GM21723 (cell line): ENCODE measurements around the gene SPRYD3.
"Not testable (repeated sequence)": the region's sequence is repeated elsewhere in the genome, so short reads cannot be mapped to it uniquely, and the experiment has no call there.

ENCODE experiments used
- ATAC-seq: cut with Tn5 transposase; IDR thresholded peaks from one replicate; pipeline ENCODE4 v1.9.1; 2021; ENCODE audit warnings: mild to moderate bottlenecking, moderate library complexity; ENCODE audit not compliant: unreplicated experiment

The SPRYD3 gene

DNA sequence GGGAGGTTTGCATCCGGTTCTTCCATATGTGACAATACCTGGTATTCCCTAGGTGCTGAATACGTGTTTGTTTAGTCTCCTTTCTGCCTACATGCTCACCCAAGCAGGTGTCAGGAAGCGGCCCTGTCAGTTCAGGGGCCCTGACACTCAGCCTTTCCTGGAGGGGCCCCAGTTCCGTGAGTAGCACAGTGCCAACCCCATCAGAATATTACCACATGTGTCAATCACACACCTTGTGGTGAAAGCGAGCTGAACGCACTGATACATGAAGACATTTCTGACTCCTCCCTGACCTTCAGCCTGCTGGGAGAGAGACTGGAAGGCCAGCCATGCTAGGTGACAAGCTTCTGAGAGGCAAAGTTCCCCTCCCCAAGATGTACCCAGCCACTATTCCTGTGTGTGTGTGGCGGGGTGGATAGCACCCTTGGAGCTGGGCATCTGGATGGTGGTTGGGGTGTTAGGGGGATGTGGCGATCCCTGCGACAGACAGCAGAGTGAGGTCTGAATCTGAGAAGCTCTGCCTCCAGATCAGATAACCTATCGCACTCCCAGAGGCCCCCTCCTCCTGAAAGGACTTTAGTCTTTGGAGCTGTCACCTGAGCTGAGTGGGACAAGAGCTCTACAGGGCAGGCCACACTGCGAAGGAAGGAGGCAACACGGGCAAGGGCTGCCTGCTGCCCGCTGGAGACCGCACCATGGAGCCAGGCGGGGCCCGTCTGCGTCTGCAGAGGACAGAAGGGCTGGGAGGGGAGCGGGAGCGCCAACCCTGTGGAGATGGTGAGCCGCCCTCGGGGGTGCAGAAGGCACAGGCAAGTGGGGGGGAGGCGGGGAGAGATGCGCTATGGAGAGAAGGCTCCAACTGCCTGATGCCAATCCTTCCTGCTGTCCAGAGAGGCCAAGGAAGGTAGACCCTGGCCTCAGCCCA, 24.0 kb upstream of the SPRYD3 start, which contains the start of gene SOAT2:
Gene SOAT2 (plus strand): TSS at position 604 of the 925 bp plus-strand sequence. CDS start 92 bp downstream, at position 696.
- peak; percentile 44 for ATAC-seq

DNA sequence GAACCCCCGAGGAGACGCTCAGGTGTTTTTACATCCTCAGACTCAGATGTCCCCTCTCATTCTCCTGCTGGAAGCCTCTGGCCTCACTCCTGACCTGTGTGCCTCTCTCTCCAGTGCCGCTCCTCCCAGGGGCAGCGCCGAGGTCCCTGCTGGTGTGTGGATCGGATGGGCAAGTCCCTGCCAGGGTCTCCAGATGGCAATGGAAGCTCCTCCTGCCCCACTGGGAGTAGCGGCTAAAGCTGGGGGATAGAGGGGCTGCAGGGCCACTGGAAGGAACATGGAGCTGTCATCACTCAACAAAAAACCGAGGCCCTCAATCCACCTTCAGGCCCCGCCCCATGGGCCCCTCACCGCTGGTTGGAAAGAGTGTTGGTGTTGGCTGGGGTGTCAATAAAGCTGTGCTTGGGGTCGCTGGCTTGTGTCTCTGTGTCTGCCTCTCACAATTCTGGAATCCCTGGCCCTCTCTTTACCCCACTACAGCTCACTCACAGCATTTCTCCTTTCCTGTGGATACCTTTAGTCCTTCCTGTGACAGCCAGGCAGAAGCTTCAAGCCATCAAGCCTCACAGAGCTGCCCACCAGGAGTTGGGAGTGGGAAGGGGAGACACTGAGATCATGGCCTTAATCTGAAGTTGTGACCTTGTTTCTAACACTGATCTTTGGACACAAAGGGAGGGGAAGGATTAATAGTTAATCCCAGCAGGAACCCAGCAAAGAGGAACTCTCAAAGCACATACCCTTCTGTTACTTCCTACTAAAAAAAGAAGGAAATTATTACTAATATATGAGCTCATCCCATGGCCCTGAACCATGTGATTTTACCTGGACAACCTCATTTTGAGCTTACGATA, 23.0 kb upstream of the SPRYD3 start:
- ATAC-seq: no peak

DNA sequence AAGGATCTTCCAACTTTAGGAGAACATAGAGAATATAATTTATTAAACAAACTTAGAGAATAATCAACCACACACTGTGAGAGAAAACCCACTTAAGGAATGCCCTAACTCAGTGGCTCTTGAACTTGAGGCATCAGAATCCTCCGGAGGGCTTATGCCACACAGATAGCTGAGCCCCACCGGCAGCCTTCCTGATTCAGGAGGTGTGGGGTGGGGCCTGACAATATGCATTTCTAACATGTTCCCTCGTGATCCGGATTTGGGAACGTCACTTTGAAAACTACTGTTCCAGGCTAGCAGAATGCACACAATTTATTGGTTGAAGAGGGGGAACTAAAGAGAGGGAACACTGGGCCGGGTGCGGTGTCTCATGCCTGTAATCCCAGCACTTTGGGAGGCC, 22.1 kb upstream of the SPRYD3 start:
- no peak for ATAC-seq

DNA sequence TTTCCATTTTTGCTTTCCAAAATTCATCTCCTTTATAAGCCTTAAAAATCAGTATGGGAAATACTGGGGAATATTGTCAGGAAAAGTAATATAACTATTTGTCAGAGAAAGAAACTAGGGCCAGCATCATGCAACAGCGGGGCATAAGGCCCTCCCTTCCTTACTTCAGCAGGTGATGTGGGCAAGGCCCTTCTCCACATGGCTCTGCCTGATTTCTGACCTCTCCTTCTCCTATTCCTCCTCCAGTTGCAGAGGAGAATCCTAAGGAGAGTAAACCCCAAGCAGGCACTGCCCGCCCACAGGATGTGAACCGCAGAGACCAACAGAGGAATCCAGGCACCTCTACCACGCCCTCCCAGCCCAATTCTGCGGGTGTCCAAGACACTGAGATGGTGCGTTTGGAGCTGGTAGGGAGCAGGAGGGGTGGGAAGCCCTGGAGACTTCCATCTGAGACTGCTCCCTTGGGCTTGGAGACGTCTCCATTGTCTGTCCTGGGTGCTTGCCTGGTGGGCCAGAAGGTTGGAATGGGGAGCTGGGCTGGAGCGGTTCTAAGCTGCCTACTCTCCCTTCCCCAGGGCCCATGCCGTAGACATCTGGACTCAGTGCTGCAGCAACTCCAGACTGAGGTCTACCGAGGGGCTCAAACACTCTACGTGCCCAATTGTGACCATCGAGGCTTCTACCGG, 21.4 kb upstream of the SPRYD3 start:
- ATAC-seq: no peak

DNA sequence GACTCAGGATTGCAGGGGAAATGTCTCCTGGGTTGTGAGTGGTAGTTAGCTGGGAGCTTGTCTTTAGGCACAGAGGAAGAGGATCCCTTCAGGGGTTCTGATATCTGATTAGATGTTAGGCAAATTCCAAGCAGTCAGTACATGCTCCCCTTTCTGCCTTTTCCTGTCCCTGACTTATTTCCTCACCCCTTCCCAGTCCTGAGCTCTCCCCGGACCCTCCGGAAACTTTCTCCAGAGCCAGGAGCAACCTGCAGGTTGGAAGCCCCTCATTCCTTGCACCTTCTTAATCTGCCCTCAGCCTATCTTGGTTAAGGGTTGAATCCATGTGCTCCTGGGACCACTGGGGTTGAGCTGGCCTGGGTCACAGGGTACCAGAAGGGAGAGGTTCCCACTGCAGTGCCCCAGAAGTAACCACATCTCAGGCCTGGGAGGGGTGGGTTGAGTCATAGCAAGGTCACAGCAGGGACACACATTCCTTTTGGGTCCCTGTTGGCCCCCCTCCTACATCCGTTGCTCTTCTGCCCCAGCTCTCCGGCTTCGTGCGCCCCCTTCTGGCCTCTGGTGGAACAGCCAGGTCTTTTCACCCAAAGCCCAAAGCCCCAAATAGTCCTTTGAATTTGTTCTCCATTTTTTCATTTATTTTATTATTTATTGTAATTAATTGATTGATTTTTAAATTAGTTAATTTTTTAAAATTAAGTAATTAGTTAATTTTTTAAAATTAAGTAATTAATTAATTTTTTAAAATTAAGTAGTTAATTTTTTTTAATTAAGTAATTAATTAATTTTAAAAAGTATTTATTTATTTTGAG, 20.1 kb upstream of the SPRYD3 start:
- no peak for ATAC-seq

DNA sequence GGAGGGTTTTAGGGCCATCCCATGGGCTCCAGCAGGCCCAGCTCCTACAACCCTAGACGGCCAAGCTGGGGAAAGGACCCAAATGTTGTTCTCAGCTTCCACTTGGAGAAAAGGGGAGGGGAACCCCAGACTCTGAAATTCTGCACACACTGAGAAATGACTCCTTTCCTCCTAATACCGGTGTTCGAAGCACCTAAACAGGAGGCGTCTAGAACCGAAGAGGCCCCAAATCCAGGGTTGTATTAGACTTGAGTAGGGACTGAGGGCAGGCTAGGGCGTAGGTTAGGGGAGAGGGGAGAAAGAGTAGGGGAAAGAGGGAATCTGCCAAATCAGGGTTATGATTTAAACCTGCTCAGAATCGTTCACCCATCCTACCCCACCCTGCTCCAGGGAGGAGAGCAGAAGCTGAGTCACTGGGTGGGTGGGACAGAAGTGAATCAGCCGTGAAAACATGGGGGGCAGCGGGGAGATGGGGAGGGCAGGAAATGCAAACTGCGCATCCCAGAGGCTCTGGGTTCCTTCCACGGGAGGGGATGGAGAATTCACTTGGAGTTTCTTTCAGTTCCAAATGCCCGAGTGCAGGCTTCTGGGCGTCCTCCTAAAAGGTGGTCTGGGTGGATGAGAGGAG, 19.3 kb upstream of the SPRYD3 start:
- ATAC-seq: no peak

DNA sequence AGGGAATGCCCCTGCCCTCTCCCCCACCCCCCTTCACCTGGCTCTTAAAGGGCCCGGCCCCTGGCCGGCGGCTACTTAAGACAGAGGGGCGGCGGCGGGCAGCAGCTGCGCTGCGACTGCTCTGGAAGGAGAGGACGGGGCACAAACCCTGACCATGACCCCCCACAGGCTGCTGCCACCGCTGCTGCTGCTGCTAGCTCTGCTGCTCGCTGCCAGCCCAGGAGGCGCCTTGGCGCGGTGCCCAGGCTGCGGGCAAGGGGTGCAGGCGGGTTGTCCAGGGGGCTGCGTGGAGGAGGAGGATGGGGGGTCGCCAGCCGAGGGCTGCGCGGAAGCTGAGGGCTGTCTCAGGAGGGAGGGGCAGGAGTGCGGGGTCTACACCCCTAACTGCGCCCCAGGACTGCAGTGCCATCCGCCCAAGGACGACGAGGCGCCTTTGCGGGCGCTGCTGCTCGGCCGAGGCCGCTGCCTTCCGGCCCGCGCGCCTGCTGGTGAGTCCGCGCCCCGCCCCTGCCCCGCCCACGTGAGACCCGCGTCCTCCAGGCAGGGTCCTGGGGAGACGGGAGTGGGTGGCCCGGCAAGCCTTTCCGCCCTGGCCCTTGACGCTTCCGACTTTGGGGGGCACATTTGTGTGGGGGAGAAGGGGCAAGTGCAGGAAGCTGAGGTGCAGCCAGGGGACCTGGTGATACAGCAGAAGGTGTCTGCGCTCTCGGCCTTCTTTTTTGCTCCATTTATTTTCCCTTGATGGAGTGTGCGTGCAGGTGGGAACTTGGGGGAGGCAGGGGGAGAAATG, 18.6 kb upstream of the SPRYD3 start, which contains the start of gene IGFBP6:
Gene IGFBP6 (plus strand): TSS at position 104 of the 790 bp plus-strand sequence. CDS start 51 bp downstream, at position 155.
- ATAC-seq: peak; percentile 50

DNA sequence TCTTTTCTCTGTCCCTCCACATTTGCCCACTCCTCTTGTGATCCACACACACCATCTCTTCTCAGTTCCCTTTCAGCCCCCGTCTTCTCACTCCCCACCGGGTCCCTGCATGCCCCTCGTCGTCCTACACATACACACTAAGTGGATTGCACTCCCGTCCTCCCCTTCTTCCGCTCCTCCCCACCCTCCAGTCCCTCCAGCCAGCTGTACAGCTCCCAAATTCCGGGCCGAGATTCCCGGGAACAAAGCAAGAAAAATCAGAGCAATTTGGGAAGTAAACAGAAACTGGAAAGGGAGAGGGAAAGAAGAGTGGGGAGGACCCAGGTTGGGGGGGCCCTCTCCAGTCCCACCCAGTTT, 18.0 kb upstream of the SPRYD3 start:
- no peak for ATAC-seq

DNA sequence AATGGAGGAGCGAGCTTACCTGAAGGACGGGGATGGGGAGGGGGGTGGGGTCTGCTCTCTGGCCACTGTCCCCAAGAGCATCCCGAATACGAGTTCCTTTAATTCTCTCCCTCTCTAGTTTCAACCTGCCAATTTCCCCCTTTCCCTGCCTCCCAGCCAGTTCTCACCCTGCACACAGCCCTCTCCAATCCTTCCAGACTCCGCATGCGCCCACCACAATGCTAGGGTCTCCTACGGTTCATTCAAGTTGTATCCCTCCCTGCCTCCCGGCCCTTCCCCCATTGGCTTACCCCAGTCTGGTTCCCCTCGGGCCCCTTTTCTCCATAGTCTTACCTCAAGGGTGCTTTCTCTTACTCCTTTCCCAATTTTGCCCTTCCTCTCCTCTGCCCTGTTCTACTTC, 17.6 kb upstream of the SPRYD3 start:
- no peak for ATAC-seq

DNA sequence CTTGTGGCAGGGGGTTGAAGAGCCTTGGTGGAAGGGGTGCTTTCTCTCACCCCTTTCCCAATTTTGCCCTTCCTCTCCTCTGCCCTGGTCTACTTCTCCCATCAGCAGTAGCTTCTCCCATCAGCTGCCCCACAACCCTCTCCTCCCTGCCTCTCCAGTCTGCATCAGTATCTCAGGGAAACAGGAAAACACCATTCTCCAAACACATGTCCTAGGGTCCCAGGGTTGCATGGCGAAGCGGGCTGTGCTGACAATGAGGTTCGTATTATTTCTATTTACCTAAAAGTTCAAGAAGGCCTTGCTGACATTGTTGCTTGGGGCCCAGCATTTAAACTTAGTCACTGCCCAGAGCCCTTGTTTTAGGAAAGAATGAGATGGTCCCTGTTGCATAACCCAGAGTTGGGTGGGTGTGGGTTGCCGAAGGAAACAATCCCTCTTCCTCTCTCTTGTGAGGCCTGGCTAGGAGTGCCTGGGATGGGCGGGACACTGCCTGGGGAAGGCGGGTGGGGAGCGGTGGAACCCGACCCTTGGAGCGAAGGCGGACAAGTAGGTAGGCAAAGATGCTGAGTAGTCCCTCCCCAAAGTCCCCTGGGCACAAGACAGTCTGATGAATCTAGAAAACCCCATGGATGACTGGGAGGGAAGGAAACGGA, 17.0 kb upstream of the SPRYD3 start:
- ATAC-seq: no peak

DNA sequence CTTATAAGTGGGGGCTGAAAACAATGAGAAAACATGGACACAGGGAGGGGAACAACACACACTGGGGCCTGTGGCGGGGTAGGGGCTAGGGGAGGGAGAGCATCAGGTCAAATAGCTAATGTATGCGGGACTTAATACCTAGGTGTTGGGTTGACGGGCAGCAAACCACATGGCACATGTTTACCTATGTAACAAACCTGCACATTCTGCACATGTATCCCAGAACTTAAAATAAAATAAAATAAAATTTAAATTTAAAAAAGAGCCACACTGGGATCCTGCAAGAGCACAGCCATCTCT, 16.4 kb upstream of the SPRYD3 start:
- ATAC-seq: not testable (repeated sequence)

DNA sequence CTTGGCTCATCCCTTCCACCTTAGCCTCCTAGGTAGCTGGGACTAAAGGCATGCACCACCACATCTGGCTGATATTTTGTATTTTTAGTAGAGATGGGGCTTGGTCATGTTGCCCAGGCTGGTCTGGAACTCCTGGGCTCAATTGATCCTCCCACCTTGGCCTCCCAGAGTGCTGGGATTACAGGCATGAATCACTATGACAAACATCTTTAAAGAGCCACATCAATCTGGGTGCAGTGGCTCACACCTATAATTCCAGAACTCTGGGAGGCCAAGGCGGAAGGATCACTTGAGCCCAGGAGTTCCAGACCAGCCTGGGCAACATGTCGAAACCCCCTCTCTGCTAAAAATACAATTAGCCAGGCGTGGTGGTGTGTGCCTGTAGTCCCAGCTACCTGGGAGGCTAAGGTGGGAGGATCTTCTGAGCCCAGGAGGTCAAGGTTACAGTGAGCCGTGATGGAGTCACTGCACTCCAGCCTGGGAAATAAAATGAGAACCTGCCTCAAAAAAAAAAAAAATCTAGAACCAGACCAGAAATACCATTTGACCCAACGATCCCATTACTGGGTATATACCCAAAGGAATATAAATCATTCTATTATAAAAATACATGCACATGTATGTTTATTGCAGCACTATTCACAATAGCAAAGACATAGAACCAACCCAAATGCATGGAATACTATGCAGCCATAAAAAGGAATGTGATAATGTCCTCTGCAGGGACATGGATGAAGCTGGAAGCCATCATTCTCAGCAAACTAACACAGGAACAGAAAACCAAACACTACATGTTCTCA, 15.8 kb upstream of the SPRYD3 start:
- ATAC-seq: not testable (repeated sequence)

DNA sequence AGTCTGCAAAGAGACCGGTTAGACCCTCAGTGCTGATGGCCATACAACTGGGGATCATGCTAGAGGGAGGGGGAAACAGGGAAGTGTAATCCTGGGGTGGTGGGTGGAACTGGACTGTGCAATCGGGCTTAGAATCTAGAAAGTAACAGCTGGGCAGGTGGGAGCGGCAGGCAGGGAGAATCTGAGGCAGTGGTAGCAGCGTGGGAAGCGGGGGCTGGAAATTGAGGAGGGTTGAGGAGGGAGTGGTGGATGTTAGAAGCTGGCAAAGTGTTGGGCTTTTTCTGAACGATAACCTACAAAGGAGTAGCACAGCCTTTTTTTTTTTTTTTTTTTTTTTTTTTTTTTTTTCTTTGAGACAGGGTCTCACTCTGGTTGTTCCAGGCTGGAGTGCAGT, 15.2 kb upstream of the SPRYD3 start:
- no peak for ATAC-seq

DNA sequence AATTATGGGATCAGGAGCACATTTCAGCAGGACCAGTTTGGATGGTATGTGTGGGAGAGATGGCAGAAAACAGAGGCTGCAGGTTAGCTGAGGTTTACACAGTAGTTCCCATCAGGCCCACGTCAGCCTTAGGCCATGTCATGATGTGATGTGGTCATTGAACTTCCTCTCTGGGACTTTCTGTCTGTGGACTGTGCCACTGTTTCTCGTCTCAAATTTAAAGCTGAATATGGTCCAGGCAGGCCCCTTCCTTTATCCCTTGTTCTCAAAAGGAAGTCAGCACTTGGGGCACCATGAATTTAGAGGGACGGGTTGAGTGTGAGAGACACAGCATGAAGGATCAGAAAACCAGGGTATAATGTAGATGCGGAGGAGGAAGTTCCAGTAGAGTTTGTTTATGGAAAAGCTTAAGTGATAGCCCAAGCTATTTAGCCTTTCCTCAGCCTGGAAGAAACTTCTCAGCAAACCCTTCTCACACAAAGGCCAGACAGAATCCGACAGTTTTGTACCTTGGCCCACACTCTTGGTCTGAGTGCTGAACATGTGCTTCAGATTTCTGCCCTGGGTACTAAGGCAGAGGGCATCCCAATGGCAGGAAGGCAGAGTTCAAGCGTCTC, 14.7 kb upstream of the SPRYD3 start:
- ATAC-seq: no peak

DNA sequence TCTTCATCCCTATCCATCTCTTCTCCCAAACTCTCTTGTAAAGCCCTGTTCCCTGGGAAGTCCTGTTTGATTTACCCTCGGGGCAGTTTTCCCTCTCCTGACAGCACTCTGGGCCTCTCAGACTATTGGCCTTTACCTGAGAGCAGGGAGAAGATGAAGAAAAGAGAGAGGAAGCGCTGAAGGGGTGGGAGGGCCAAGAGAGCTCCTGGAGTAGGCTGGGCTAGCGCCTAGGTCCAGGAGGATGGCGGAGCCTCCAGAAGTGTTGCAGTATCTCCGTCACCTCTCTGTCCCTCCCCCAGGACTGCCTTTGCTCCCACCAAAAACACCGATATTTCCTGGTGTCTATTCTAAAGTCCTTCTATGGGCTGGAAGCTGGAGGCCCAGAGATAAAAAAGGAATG, 12.6 kb upstream of the SPRYD3 start:
- no peak for ATAC-seq

DNA sequence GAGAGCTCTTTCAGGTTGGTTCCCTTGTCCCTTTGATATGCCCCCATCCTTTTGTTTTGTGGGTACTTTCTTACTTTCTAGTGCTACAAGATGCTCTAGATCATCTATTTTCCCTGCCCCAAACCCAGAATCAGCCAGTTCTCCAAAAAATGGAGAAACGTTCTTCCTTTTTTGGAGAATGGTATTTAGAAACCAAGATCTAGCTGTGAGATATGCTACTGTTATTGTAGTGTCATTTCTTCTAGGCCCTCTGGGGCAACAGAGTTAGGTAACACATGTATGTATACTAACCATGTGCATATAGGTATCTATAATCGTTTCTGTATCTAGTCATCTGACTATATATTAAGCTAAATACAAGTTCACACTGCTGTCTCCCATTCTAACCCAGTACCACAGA, 11.4 kb upstream of the SPRYD3 start:
- ATAC-seq: no peak

DNA sequence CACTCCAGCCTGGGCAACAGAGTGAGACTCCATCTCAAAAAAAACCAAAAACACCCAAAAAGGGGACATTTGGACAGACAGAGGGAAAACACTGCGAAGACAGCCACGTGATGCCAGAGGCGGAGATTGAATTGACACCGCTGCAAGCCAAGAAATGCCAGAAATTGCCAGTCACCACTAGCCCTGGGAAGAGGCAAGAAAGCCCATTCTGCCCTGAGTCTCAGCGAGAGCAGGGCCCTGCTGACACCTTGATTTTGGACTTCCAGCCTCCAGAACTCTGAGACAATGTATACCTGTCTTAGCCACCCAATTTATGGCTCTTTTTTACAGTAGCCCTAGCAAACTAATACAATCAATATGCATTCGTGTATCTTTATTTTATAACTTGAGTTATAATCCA, 10.9 kb upstream of the SPRYD3 start:
- no peak for ATAC-seq

DNA sequence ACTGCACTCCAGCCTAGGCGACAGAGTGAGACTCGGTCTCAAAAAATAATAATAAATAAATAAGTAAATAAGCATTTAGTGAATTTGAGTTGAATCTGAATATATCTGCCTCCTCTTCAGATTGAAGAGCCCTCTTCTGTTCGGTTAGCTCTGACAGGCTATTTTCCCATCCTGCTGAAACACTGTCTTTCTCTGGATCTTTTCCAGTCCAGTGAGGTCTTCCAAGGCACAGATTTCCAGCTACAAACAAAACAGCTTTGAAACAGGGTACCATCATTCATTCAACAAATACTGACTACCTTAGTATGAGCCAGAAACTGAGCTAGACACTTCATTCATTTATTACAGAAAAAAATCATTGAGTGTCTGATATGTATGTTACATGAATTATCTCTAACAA, 7.2 kb upstream of the SPRYD3 start:
- ATAC-seq: no peak
